Heart right ventricle (tissue), 16 donors: ENCODE measurements around the gene CCDC154. TPM values are rescaled to one million over a fixed set of nuclear protein-coding genes. Genes with fewer than 3 reads are reported as not detected.

Source experiments
- ATAC-seq, 8 donors: fragments of 200-7000 bp; cut with Tn5 transposase; one replicate each; pipeline ENCODE4 v1.9.1; 2020; ENCODE audit warnings: mild to moderate bottlenecking in 8 of 8, moderate library complexity in 8 of 8, moderate number of reproducible peaks in 1 of 8
- DNase-seq, 2 donors: peaks; one replicate each; pipeline ENCODE4 v3.0.0-alpha.2; 2020
- H3K27ac ChIP-seq, 10 donors: fragments of 200-600 bp; sonication (generic) in 2 of 10; one replicate each; pipeline versions ENCODE4 v1.5.0 to v1.8.0; 2020 to 2022; ENCODE audit warnings: mild to moderate bottlenecking in 3 of 10
- H3K27me3 ChIP-seq, 7 donors: fragments of 200-600 bp; one replicate each; pipeline ENCODE4 v1.8.0; 2021 to 2022; ENCODE audit warnings: mild to moderate bottlenecking in 2 of 7
- H3K36me3 ChIP-seq, 9 donors: fragments of 200-600 bp; sonication (generic) in 1 of 9; one replicate each; pipeline versions ENCODE4 v1.5.0 to v1.8.0; 2020 to 2022; ENCODE audit warnings: mild to moderate bottlenecking in 2 of 9
- H3K4me1 ChIP-seq, 9 donors: fragments of 200-600 bp; sonication (generic) in 1 of 9; one replicate each; pipeline versions ENCODE4 v1.5.0 to v1.8.0; 2020 to 2022; ENCODE audit warnings: mild to moderate bottlenecking in 4 of 9
- H3K4me3 ChIP-seq, 10 donors: fragments of 200-600 bp; sonication (generic) in 2 of 10; one replicate each; pipeline versions ENCODE4 v1.5.0 to v1.8.0; 2020 to 2022; ENCODE audit warnings: mild to moderate bottlenecking in 7 of 10, moderate library complexity in 2 of 10
- H3K9me3 ChIP-seq, 11 donors: fragments of 200-600 bp in 10 of 11; sonication (generic) in 2 of 11; one replicate each; pipeline versions ENCODE4 v1.5.0 to v1.8.0; 2013 to 2022; ENCODE audit warnings: mild to moderate bottlenecking in 2 of 11, control low read depth in 1 of 11, moderate library complexity in 1 of 11
- WGBS, 2 donors: extraction: QIAGEN DNeasy Blood & Tissue Kit; methylation state at CpG; one replicate each; pipeline ENCODE4 v1.1.7; 2013; ENCODE audit warnings: inconsistent platforms in 1 of 2; 5-methylcytosine and 5-hydroxymethylcytosine counted together
- intact Hi-C, 10 donors: fragments of 100-400 bp; cut with DNase I; formaldehyde crosslinking; loops; one replicate each; pipeline versions ENCODE4 v1.11.1 to v1.14.2; 2022
- long read RNA-seq, 3 donors: library from polyadenylated mRNA; unstranded; transcript quantifications; one replicate each; pipeline ENCODE4 v2.0.0, GENCODE V29; 2020 to 2021
- polyA plus RNA-seq, 2 donors: library from polyadenylated mRNA; stranded (reverse); fragments of 200-250 nt; gene quantifications; one replicate each; pipeline ENCODE4 v1.2.3, GENCODE V29; 2013
- total RNA-seq, 10 donors: library from RNA; stranded (reverse); fragmentation: NEBNext Ultra II Directional in 3 of 10; extraction: Animal tissue kit (Norgen Biotek cat#: 25700) in 3 of 10; gene quantifications; one replicate each; pipeline versions ENCODE4 v1.2.1 to v1.2.4, GENCODE V29; 2021 to 2023
- TF ChIP-seq, protein P1 (sequence below), 9 donors: fragments of 200-600 bp; sonication (generic) in 2 of 9; IDR thresholded peaks; one replicate each; pipeline versions ENCODE4 v1.5.0 to v1.8.0; 2021 to 2022; ENCODE audit warnings: antibody characterized with exemption in 9 of 9, mild to moderate bottlenecking in 5 of 9, moderate library complexity in 1 of 9
- donor health status: Arrhythmogenic right ventricular cardiomyopathy.
- donor health status: ischemic (EF 13 %, LVEDD 7.1; RV severe dilation, severe dysfunction).
- donor health status: healthy with polysubstance abuse.
- donor health status: DM: no; HTN: yes; CAD: no.
- donor health status: DM: no; HTN: no; CAD: no.
- donor health status: ischemic (EF 25% LVEDD 6.9; RV normal size, moderate dysfunction).
- donor health status: ischemic (EF 25% LVEDD 5.7; RV mildly dilated, moderate dysfunction).
- donor health status: healthy.
- donor health status: DM: yes; HTN: yes; CAD: no.
- donor health status: Ischemic cardiomyopathy.
- donor health status: ischemic (EF 35%, LVEDD 5.7; RV mildly dilated, moderate dysfunction).
- donor health status: nonischemic (EF 11% LVEDD 7.7; RV severe dilation, severe dysfunction).
- donor health status: DM: yes; HTN: yes; CAD: no.
- donor health status: PGD.
- donor health status: ischemic (EF 29% LVEDD 5.4; RV normal size, mild dysfunction).
- donor health status: nonischemic (EF 23%, LVEDD 6.1; RV moderate dilation, normal function).

Gene CCDC154, protein sequence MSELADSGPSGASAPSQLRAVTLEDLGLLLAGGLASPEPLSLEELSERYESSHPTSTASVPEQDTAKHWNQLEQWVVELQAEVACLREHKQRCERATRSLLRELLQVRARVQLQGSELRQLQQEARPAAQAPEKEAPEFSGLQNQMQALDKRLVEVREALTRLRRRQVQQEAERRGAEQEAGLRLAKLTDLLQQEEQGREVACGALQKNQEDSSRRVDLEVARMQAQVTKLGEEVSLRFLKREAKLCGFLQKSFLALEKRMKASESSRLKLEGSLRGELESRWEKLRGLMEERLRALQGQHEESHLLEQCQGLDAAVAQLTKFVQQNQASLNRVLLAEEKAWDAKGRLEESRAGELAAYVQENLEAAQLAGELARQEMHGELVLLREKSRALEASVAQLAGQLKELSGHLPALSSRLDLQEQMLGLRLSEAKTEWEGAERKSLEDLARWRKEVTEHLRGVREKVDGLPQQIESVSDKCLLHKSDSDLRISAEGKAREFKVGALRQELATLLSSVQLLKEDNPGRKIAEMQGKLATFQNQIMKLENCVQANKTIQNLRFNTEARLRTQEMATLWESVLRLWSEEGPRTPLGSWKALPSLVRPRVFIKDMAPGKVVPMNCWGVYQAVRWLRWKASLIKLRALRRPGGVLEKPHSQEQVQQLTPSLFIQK
- total RNA-seq (1 to 10 TPM in 4 of 10 donors, under 1 TPM in 6; 0.17 to 2.7 (median 0.75) TPM), polyA plus RNA-seq (1 to 10 TPM in 1 of 2 donors, under 1 TPM in 1; 0.49 to 5.9 TPM)
- long read RNA-seq, donor 1, partial matches to known transcripts, result 1 of 2 reads
- long read RNA-seq, donor 1, other reads (novel, unspliced or antisense), result 0 of 2 reads
- long read RNA-seq, donor 2, partial matches to known transcripts, result 1 of 1 reads
- long read RNA-seq, donor 2, other reads (novel, unspliced or antisense), result 0 of 1 reads
- long read RNA-seq, donor 3, partial matches to known transcripts, result 0 of 1 reads
- long read RNA-seq, donor 3, other reads (novel, unspliced or antisense), result 1 of 1 reads

DNA sequence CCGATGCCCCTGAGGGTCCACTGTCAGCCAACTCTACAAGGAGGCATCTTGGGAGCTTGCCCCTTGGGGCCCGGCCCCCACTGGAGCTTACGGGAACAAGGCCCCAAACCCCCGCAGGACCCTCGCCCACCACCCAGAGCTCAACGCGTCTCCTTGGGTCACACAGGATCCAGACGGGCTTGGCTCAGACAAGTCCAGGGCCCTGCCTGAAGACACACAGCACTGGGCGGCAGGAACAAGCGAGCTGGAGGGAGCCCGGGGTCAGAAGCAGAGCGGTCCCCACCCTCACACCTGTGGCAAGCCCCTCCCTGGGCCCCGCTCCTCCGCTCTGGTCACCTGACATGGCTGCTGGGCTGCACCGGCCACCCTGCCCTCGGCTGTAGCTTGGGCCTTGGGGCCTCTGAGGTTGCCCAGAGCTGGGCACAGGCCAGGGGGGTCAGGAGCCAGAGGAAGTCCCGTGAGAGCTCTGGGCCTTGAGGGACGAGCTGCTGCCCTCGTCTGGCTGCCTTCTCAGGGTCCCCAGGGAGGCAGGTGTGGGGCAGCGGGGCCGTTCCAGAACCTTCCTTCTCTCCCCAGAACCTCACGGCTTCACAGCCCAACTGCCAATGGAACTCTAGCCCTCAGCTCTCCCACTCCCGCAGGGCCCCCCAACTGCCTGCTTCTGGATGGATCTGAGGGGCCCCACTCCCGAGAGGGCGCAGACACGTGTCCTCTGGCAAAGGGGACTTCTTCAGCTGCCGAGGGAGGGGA lies at the start of gene CCDC154:
TSS of gene CCDC154 (minus strand) at position 577 of the 750 bp plus-strand sequence. CDS start at position 343, 234 bp downstream.
- no peak within 1 kb of the TSS for H3K4me3 ChIP-seq
- H3K4me1 ChIP-seq, result no peaks in the 10 kb centered on the region
- H3K9me3 ChIP-seq, result no peaks in the 10 kb centered on the region
- H3K27me3 ChIP-seq, result no peaks in the 10 kb centered on the region
- peaks cover 0 to 41% (median 14%) of the 10 kb centered on the region in 9 donors for H3K36me3 ChIP-seq
- no peak within 1 kb of the TSS for H3K27ac ChIP-seq
- WGBS, 2 donors, result 70 to 77% methylated on average over 27 of the region's 27 CpGs
- DNase-seq, result no peak
- intact Hi-C loops, result no loop called here
- ATAC-seq, result no peak
- TF ChIP-seq, protein P1, sequence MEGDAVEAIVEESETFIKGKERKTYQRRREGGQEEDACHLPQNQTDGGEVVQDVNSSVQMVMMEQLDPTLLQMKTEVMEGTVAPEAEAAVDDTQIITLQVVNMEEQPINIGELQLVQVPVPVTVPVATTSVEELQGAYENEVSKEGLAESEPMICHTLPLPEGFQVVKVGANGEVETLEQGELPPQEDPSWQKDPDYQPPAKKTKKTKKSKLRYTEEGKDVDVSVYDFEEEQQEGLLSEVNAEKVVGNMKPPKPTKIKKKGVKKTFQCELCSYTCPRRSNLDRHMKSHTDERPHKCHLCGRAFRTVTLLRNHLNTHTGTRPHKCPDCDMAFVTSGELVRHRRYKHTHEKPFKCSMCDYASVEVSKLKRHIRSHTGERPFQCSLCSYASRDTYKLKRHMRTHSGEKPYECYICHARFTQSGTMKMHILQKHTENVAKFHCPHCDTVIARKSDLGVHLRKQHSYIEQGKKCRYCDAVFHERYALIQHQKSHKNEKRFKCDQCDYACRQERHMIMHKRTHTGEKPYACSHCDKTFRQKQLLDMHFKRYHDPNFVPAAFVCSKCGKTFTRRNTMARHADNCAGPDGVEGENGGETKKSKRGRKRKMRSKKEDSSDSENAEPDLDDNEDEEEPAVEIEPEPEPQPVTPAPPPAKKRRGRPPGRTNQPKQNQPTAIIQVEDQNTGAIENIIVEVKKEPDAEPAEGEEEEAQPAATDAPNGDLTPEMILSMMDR (IDR thresholded peaks at IDR 0.05), result no peak

DNA sequence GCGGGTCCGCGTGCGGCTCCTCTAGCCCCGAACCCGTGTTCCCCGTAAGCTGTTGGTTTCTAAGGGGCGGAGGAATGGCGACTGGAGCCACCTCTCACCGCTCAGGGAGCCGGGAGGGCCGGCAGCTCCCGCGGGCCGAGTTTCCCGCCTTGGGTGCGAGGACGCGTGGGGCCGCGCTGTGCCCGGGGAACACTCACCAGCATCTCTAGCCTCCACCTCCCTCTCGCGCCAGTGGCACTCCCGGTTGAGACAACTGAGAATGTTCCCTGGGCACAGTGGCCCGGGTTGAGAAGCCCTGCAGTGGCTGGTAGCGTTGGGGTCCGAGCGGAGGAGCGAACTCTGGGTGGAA lies 49.4 kb upstream of the CCDC154 start:
- 1% methylated on average over 30 of the region's 30 CpGs for WGBS, 2 donors
- intact Hi-C loops, result loop anchor here (2.0 to 10.0 kb wide), 12 partner anchors 39 to 211 kb away; partner anchors contain the start of genes CRAMP1 (in 4 of the 10), IFT140 (in 4 of the 10), TMEM204 (in 3 of the 10) and MAPK8IP3 (in 1 of the 10)
- ATAC-seq (peak in 7 of 8 donors; percentile 2 to 29 (median 10)), DNase-seq (no peak)
- peak overlapping the region; percentile 65 to 92 (median 80) for H3K4me3 ChIP-seq
- H3K36me3 ChIP-seq, result peaks cover 0 to 43% (median 26%) of the 10 kb centered on the region in 9 donors
- TF ChIP-seq, protein P1 (IDR thresholded peaks at IDR 0.05), result no peak
- no peaks in the 10 kb centered on the region for H3K9me3 ChIP-seq
- peak overlapping the region; percentile 82 to 97 (median 90) for H3K27ac ChIP-seq
- no peaks in the 10 kb centered on the region for H3K27me3 ChIP-seq
- peaks cover 9 to 31% (median 25%) of the 10 kb centered on the region in 9 donors for H3K4me1 ChIP-seq

DNA sequence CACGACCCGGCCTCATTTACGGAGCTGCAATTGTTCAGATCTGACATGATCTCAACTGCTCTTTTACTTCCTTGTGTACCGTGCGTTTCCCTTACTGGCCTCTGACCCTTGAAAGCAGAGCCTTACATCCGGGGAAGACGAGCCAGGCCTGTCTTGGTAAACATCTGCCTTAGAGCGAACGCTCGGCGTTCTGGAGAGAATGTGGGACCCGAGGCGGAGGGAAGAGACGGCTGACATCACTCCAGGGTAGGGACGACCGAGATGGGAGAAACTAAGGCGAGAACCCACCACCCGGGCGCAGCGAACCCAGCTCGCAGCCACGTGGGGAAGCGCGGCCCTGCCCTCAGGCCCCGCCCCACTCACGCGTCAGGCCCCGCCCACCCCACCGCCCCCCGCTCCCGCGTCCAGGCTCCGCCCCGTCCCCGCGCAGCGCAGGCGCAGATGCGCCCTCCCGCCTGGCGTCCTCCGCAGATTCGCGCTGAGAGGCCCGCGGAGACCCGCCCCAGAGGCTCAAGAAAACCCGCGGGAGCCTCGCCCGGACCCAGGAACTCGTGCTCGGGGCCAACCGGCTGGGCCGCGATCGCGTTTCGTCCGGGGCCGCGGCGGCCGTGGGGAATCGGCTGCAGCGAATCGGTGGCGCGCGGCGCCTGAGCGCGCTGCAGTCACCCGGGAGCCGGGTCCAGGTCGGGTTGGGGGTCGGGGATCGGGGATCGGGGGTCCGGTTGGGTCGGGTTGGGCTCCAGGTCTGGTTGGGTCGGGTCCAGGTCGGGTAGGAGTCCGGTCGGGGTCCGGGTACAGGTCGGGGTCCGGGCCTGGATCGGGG lies 48.8 kb upstream of the CCDC154 start, which contains the start of gene TELO2:
TSS of gene TELO2 (plus strand) at position 438 of the 823 bp plus-strand sequence. CDS start 922 bp downstream, outside the sequence.
- 1 to 2% methylated on average over 89 of the region's 89 CpGs for WGBS, 2 donors
- Histone ChIP-seq H3K4me1 (peaks cover 9 to 31% (median 25%) of the 10 kb centered on the region in 9 donors), H3K9me3 (no peaks in the 10 kb centered on the region), H3K36me3 (peaks cover 0 to 37% (median 26%) of the 10 kb centered on the region in 9 donors), H3K4me3 (peak within 1 kb of the TSS; percentile 65 to 92 (median 80)), H3K27me3 (no peaks in the 10 kb centered on the region), H3K27ac (peak within 1 kb of the TSS; percentile 82 to 97 (median 90))
- TF ChIP-seq, protein P1 (IDR thresholded peaks at IDR 0.05), result peak in 1 of 9 donors; percentile 9
- DNase-seq (peak; percentile 71 to 88), ATAC-seq (peak; percentile 88 to 94 (median 91))
- intact Hi-C loops, result loop anchor here (2.0 to 10.0 kb wide), 12 partner anchors 39 to 212 kb away; partner anchors contain the start of genes CRAMP1 (in 4 of the 10), IFT140 (in 4 of the 10), TMEM204 (in 3 of the 10) and MAPK8IP3 (in 1 of the 10)
